ENCODE data around the gene PTPN2. TPM values are rescaled to one million over a fixed set of nuclear protein-coding genes. Genes with fewer than 3 reads are reported as not detected.
"Not testable (repeated sequence)": the region's sequence is repeated elsewhere in the genome, so short reads cannot be mapped to it uniquely, and the experiment has no call there.

The PTPN2 gene
- total RNA-seq, 1 donor: 18.3 TPM

DNA sequence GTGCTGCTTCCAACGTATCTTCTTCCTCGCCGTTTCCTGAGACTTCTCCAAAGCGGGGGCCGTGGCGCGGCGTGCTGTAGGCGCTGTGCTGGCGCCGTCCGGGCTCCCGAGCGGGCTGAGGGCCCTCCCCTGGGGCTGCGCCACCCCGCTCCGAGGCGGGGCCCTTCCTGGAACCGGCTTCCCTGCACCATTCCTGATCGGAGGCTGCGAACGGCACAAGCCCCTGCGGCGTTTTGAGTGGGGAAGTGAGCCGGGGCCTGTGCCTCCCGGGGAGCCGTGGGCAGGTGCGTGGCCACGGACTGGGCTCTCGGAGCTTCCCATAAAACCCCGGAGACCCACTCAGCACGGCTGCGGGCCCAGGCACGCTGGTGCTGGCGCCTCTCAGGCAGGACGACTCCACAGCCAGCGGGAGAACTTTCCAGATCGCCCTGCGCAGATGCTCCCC, 106.5 kb downstream of the PTPN2 start:
- DNase-seq (ENCODE audit: low read depth in 2 of 3, low spot score in 2 of 3): no peak

DNA sequence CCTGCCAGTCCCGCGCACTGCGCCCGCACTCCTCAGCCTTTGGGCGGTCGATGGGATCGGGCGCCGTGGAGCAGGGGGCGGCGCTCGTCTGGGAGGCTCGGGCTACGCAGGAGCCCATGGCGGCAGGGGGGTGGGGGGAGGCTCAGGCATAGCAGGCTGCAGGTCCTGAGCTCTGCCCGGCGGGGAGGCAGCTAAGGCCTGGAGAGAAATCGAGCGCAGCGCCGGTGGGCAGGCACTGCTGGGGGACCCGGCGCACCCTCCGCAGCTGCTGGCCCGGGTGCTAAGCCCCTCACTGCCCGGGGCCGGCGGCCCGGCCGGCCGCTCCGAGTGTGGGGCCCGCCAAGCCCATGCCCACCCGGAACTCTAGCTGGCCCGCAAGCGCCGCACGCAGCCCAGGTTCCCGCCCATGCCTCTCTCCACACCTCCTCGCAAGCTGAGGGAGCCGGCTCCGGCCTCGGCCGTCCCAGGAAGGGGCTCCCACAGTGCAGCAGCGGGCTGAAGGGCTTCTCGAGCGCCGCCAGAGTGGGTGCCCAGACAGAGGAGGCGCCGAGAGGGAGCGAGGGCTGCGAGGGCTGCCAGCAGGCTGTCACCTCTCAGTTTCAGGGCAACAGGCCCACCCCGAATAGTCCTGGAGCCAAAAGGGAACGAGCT, 107.1 kb downstream of the PTPN2 start:
- DNase-seq (ENCODE audit: low read depth in 2 of 3, low spot score in 2 of 3): peak in 1 of 3 donors; percentile 3

DNA sequence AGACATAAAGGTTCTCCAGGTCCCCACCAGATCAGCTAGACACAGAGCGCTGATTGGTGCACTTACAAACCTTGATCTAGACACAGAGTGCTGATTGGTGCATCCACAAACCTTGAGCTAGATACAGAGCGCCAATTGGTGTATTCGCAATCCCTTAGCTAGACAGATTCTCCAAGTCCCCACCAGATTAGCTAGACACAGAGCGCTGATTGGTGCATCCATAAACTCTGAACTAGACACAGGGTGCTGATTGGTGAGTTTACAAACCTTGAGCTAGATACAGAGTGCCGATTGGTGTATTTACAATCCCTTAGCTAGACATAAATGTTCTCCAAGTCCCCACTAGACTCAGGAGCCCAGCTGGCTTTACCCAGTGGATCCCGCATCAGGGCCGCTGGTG, 107.6 kb downstream of the PTPN2 start:
- not testable (repeated sequence) for DNase-seq (ENCODE audit: low read depth in 2 of 3, low spot score in 2 of 3)

DNA sequence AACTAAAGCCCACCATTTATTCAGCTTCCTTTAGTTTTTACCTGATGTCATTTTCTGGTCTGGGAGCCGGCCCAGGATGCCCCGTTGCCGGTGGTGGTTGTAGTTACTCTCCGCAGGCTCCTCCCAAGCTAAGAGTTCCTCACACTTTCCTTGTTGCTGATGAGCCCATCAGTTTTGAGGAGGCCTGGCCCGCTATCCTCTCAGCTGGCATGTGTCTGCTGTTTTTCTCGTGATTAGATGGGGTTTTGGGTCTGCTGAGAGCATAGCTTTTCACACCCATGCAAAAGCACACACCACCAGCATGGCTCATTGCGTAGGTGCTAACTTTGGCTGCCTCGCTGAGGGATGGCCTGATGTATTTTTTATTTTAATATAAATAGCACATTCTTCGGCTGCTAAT, 109.1 kb downstream of the PTPN2 start:
- no peak for DNase-seq (ENCODE audit: low read depth in 2 of 3, low spot score in 2 of 3)

DNA sequence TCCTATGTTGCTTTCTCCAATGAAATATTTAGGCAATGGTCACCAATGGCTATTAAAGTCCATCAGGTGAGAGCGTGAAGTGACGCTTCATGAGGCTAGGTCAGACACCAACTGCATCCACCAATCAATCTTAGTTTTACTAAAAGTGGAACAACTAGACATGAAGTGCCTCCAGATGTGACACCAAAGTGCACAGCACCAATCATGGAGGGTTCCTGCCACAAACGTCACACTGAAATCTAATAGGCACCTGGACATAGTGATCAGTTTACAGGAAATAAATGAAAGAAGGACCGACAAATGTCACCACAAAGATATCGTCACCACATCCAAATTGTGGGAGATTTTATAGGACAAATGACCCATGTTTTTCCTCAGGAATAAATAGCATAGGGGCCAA, 110.7 kb downstream of the PTPN2 start:
- no peak for DNase-seq (ENCODE audit: low read depth in 2 of 3, low spot score in 2 of 3)

DNA sequence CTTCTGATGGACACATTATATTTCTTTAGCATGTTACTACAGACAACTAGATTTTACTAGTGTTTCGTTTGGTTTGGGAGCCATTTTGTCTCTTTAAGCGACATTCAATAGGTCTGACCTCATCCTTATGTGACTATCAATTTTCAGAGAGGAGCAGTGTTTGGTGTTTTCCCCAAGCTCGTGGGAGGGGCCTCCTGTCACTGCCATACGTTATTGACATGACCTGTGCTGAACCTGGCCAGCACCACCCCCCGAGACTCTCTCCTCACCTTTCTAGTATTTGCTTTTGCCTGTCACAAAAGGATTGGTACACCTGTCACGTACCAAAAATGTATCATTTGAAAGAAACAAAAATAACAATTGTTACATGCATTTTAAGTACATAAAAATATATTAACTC, 111.9 kb downstream of the PTPN2 start:
- no peak for DNase-seq (ENCODE audit: low read depth in 2 of 3, low spot score in 2 of 3)

DNA sequence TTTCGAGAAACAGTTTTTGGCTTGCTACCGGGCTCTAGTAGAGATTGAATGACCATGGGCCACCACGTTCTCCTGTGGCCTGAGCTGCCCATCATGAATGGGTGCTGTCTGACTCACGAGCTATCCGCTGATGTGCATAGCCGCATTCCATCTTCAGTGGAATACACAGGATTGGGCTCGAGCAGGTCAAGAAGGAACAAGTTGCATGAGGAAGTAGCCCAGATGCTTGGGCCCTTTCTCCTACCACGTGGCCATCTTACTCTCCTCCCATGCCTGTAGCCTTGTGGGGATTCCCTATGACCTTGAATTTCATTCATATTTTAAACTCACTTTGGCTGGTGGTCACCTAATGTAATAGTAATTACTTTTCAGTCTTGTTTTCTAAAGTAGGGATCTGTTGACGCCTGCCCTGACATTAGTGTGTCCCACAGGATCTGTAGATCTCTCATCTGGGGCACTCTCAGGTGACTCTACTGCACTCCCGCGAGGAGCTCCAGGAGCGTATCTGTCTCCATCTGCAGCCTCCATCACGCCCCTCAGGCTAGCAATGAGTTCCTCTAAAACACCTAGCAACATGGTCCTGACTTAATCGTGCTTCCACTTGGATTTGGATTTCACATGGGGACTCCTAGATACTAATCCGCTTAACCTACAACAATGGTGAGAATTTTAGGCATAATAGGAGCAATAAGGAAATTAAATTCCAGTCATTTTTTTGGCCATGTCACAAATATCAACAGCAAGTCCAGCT, 113.4 kb downstream of the PTPN2 start:
- DNase-seq (ENCODE audit: low read depth in 2 of 3, low spot score in 2 of 3): no peak

DNA sequence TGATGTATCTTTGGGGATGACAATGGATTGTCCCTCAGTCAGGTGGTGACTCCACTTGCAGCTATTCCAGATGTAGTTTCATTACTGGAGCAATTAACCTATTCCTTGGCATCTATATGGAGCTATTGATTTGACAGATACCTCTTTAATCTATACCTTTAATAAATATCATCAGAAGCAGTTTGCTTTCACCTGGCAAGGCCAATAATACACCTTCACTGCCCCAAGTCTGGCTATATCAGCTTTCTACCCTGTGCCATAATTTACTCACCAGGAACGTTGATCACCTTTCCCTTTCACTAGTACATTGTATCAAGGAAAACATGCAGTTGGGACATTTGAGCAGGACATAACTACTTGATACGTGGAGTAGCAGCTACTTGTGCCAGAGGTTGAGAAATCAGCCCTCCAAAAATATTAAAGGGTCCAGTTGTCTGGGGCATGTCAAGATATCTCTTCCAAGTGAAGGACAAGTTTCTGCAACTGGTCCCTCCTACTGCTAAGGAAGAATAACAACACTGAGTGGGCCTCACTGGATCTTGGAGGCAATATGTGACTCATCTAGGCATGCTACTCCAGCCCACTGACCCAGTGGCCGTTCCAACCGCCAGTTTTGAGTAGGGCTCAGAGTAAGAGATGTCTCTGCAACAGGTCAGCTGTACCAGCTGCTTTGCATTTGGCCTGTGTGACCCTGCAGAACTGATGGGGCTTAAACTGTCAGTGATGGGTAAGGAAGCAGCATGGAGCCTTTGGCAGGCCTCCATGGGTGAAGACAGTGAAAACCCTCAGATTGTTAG, 114.2 kb downstream of the PTPN2 start:
- no peak for DNase-seq (ENCODE audit: low read depth in 2 of 3, low spot score in 2 of 3)

DNA sequence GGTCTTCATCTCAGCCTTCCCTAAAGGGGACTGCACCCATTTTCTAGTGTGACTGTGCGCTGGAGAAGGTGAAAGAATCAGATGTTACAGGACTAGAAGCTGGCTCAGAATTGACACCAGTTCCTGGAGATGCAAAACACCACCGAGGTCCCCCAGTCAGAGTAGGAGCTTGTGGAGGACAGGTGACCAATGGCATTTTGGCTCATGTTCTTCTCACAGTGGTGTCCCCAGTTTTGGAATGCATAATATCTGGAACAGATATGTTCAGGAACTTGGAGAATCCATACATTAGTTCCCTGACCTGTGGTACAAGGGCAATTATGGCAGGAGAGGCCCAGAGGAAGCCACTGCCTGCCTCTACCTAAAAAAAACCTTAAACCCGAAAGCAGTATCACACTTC, 114.9 kb downstream of the PTPN2 start:
- DNase-seq (ENCODE audit: low read depth in 2 of 3, low spot score in 2 of 3): no peak

DNA sequence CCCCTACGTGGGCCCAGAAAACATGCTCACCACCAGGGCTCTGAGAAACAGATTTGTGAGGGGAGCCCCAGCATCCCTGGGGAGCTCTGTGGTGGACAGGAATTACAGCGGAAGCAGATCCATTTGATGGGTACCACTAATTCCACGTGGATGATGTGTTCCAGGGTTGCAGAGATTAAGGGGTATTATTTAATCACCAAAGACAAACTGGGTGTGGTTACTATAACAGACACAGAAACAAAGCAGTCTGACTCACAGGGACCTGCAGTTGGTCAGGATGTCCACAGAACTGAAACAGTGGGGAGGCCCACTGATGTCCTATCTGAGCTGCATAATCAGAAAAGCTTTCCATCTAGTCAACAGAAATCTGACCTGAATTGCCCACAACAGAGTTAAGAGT, 115.4 kb downstream of the PTPN2 start:
- no peak for DNase-seq (ENCODE audit: low read depth in 2 of 3, low spot score in 2 of 3)

DNA sequence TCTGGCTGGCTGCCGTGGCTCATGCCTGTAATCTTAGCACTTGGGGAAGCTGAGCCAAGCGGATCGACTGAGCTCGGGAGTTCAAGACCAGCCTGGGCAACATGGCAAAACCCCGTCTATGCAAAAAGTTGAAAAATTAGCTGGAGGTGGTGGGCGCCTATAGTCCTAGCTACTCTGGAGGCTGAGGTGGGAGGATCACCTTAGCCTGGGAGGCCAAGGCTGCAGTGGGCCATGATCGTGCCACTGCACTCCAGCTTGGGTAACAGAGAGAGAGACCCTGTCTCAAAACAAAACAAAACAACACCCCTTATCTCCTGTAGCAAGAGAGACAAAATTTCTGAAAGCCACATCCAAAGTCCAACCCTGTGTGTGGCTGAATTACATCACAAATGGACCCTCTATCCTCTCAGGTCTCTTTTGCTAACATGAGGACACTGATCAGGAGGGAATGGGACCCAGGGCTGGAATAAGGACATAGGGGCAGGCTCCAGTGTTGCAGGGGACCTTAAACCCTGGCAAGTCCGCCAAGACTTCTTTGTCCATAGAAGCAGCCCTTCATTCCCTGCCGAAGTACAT, 116.4 kb downstream of the PTPN2 start:
- DNase-seq (ENCODE audit: low read depth in 2 of 3, low spot score in 2 of 3): no peak

DNA sequence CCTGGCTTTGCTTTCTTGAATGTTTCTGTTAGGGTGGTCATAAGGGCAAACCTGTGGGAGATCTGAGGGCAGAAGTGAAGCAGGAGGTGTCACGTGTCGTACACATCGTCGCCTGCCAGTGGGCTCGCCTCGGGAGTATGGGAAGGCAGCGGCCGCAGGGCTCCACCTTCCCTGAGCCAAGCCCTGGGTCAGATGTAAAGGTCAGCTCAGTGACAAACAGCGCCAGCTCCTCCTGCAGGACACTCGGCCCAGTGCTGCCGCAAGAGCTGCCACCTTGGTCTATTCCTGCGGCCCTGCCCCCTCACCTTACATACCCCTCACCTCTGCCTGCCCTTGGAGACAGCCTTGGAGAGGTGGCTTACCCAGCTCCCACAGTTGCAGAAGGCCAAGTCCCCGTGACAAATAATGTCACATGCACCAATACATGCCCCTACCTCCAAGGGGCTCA, 117.0 kb downstream of the PTPN2 start:
- no peak for DNase-seq (ENCODE audit: low read depth in 2 of 3, low spot score in 2 of 3)

DNA sequence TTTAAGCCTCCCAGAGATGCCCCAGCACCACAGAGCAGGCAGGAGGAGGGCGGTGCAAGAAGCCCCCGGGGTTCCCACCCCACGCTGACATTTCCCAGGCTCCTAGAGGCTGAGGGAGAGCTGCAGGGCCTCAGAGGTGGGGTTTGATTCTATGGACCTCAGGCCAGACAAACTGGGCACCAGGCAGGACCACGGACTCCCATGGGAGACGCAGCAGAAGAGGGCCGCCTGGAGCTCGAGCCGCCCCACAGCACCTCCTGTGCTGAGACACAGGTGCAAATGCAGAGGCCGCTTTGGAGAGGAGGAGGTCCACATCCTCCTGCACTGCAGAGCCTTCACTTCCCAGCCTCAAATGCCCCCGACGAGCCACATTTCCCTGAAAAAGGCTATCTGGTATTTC, 118.5 kb downstream of the PTPN2 start:
- no peak for DNase-seq (ENCODE audit: low read depth in 2 of 3, low spot score in 2 of 3)

DNA sequence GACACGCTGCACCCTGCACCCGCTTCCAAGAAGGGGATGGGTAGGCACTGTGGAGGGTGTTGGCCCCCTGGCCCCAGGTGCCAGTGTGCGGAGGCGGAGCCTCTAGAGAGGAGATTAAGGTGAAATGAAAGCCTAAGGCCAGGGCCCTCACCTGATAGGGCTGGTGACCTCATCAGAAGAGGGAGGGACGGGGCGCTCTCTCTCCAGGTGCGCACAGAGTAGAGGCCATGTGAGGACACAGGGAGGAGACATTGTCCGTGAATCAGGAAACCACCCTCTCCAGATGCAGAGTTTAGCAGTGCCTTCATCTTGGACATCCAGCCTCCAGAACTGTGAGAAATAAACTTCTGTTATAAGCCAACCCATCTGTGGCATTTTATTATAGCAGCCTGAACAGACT, 118.9 kb downstream of the PTPN2 start:
- no peak for DNase-seq (ENCODE audit: low read depth in 2 of 3, low spot score in 2 of 3)

DNA sequence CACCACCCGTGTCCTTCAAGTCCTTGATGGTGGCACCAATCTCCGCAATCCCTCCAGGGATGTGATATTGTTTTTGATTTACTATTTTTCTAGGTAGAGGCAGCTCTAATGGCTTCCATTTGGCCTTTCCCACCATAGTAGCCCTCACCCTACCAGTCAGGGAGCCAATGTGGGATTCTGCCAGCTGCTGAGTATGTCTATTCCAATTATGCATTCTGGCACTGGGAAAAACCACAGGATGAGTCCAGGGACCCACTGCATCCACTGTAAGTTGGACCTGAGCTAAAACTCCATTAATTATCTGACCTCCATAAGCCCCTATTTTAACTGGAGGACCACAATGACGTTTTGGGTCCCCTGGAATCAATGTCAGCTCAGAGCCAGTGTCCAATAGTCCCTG, 125.5 kb downstream of the PTPN2 start:
- DNase-seq (ENCODE audit: low read depth in 2 of 3, low spot score in 2 of 3): not testable (repeated sequence)

DNA sequence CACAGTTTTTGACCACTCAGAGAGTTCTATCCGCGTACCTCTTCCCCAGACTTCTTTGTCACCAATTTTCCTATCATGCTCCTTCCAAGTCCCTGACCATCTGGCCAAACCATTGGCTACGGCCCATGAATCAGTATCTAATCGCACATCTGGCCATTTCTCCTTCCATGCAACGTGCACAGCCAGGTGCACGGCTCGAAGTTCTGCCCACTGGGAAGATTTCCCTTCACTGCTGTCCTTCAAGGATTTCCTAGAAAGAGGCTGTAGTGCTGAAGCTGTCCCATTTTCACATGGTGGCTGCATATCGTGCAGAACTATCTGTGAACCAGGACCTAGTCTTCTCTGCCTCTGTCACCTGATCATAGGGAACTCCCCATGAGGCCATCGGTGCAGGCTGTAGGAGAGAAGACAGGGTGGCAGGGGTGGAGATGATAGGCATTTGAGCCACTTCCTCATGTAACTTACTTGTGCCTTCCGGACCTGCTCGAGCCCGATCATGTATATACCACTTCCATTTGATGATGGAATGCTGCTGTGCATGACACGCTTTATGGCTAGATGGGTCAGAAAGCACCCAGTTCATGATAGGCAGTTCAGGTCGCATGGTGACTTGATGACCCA, 127.3 kb downstream of the PTPN2 start:
- DNase-seq (ENCODE audit: low read depth in 2 of 3, low spot score in 2 of 3): not testable (repeated sequence)

DNA sequence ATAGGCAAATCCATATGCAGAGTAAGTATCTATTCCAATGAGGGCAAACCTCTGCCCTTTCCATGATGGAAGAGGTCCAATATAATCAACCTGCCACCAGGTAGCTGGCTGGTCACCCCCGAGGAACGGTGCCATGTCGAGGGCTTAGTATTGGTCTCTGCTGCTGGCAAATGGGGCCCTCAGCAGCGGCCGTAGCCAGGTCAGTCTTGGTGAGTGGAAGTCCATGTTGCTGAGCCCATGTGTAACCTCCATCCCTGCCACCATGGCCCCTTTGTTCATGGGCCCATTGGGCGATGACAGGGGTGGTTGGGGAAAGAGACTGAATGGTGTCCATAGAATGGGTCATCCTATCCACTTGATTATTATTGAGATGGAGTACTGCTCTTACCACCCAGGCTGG, 128.4 kb downstream of the PTPN2 start:
- not testable (repeated sequence) for DNase-seq (ENCODE audit: low read depth in 2 of 3, low spot score in 2 of 3)

DNA sequence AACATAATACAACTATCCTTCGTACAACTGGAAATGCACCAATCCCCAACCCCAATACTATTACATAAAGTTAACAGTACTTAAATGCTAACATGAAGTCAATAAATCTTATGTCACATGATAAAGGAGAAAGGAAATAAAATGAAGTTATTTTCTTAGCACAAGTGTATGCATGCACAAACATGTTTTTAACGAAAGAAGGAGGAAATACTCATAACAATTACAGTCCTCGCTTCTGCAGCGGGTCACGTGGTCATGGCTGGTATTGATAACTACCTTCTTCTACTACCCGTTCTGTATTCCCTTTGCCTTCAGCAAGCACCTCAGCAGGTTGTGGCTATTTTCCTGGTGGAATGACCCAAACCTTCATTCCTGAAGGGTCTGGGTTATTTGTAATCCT, 129.5 kb downstream of the PTPN2 start:
- no peak for DNase-seq (ENCODE audit: low read depth in 2 of 3, low spot score in 2 of 3)

DNA sequence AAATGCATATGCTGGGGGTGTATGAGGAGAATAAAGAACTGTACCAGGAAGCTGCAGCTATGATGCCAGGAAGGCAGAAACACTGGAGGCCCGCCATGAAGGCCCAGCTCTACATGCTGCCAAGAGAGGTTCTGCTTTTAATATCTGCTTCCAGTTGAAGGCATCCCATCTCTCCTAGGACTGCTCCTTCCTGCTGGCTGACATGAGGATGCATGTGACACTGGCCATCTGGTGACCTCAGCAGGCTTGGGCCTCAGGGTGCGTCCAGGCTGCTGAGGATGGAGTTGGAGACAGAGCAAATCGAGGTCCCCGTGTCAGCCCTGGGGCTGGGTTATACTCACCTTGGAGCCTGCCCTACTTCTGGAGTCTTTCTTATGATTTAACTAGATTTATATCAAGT, 132.1 kb downstream of the PTPN2 start:
- no peak for DNase-seq (ENCODE audit: low read depth in 2 of 3, low spot score in 2 of 3)

DNA sequence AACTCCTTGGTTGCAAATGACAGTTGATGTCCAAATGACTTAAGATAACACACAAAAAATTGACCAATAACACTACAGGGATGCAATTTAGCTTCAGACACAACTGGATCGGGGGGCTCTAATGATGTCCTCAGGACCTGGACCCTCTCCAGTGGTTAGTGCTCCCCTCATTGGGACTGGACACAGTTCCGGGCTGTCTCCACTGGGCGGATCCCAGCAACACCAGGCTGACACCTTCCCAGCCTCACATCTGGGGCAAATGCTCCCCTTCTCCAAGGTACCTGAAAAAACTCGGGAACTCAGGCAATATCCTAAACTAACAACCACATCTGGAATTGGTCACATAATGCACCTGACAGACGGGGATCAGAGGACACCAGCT, 132.5 kb downstream of the PTPN2 start:
- no peak for DNase-seq (ENCODE audit: low read depth in 2 of 3, low spot score in 2 of 3)

All from hematopoietic multipotent progenitor cell (in vitro differentiated cells).